ENCODE results near the gene CDH22.

The CDH22 gene, protein sequence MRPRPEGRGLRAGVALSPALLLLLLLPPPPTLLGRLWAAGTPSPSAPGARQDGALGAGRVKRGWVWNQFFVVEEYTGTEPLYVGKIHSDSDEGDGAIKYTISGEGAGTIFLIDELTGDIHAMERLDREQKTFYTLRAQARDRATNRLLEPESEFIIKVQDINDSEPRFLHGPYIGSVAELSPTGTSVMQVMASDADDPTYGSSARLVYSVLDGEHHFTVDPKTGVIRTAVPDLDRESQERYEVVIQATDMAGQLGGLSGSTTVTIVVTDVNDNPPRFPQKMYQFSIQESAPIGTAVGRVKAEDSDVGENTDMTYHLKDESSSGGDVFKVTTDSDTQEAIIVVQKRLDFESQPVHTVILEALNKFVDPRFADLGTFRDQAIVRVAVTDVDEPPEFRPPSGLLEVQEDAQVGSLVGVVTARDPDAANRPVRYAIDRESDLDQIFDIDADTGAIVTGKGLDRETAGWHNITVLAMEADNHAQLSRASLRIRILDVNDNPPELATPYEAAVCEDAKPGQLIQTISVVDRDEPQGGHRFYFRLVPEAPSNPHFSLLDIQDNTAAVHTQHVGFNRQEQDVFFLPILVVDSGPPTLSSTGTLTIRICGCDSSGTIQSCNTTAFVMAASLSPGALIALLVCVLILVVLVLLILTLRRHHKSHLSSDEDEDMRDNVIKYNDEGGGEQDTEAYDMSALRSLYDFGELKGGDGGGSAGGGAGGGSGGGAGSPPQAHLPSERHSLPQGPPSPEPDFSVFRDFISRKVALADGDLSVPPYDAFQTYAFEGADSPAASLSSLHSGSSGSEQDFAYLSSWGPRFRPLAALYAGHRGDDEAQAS

DNA sequence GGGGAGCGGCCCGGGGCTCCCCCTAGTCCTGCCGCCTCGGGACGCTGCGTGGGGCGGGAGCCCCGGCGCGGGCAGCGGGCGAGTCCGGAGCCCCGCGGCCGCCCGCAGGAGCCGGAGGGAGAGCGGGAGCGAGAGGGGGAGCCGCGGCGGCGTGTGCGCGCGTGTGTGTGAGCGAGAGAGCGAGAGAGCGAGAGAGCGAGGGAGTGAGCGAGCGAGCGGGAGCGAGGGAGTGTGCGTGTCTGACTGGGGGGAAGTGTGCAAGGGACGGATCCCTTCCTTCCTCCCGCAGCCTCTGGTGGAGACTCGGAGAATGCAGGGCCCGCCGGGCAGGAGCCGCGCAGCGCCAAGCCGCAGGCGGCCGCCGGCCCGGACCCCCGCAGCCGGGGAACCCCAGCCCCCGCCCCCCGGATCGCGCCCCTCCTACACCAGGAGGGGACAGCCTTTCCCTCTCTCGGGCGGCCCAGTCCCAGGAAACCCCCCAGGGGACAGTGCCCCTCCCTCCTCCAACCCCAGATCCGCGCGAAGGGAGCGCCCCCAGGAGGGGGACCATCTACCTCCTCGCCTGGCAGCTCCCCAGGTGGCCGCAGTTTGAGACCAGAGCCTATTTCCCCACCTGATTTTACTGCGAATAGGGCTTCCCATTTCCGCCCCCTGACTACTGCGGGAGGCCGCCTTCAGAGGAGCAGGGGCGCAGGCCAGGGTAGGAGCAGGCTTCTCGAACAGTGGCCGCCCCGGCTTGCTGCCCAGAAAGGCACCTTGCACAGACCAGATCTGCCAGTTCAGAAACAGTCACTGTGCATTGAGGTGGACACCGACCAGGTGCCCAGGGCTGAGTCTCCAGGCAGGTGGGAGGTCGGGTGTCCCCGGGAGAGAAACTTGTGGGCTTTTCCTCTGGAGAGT lies at the start of gene CDH22:
Gene CDH22, minus strand, starts transcription at position 241 of the 900 bp plus-strand sequence. CDS start 57,204 bp downstream, outside the sequence.
- DNase-seq (ENCODE audit: low spot score), result peak; percentile 21

DNA sequence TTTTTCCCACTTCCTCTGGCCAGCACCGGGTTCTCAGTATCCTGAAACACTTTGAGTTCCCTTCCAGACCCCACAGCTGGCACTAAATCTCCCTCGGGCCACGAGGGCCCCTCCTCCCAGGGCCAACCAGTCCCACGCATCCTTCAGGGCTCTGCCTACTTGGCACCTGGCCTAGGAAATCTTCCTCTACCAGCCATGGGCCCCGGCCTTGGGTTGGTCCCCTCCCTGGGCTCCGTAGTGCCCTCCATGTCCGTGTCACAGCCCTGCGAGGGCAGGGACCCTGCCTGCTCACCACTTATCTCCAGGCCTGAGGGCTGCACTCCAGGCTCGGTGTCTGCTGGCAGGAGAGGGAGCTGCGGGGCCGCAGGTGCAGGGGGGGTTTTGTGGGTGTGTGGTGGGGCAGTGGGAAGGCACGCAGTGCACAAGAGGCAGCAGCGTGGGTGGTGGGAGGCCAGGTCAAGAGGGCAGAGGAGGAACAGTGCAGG lies 48.8 kb upstream of the CDH22 start:
- DNase-seq (ENCODE audit: low spot score), result no peak

DNA sequence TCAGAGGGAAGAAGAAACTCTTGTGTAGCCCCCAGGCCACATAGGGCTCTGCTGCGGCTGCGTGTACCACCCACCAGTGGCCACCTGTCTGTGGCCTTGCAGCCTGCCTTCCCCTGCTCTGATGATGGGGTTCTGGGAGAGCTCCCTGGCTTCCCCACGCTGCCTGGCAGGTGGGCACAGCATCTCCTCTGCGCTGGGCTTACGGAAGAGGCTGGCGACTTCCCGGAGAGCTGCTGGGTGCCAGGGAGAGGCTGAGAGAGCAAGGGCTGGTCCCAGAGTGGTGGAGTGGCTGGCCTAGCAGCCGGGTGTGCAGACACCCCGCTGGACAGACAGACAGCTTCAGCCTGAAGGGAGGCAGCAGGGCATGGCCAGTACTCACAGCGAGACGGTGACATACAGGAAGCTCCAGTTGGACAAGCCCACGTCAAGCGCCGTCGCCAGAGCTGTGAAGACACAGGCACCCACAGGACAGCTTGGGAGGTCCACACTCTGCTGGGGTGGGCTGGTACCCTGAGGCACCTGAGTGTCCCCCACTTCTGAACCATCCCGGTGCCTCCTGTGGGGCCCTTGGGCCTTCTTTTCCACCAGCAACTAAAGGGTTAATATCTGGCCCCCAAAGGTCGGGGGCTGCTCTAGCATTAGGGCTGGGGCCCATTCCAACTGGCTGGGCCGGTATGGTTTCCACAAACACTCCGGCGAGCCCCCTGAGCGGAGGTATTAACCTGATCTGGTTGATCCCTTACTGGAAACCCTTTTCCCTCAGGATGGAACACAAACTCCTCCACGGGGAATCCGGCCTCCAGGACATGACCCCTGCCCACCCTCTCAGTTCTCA lies 48.1 kb upstream of the CDH22 start:
- DNase-seq (ENCODE audit: low spot score), result no peak

DNA sequence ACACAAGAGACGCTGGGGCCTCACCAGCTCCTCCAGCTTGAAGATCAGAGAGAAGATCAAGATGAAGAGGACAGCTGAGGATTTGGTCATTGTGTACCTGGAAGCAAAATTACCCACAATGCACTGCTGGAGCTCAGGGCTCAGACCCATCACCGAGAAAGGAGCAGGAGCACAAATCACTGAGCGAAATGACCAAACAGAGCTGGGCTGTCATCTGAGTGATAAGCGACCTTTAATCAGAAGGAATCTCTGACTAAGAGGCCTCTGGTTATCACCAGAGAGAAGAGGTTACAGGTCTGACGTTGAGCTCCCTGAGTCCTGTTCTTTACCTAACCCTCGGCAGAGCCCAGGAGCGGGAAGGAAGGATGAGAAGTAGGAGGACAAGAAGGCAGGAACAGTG lies 47.5 kb upstream of the CDH22 start:
- no peak for DNase-seq (ENCODE audit: low spot score)

DNA sequence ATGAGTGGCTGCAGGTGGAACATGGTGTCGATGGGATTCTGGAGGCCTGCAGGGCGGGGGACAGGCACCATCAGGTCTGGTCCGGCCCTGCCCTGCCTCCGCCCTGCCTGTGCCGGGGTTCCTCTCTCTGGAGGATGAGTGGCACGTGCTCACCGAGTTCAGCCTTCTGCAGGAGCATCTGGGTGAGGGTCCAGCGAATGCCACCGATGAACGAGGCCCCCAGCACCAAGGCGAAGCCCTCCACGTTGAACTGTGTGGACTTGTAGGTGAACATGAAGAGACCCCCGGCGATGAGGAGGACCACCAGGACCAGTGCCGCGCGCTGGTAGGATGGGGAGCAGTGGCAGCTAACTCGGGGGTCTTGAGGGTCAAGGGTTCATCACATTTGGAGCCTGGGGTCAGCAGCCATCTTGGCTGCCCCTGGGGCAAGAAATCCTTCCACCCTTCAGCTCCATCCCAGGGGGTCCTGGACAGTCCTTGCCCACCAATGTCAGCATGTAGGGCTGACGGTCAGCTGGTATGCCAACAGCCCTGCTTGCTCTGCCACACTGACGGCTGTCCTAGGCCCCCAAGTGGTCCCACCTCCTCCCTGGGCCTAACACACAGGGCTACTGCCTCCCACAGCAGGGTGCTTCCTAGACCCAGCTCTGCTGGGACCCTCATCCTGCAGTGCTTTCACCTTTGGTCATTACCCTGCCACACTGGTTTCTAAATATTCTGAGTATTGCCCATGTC lies 46.8 kb upstream of the CDH22 start:
- no peak for DNase-seq (ENCODE audit: low spot score)

DNA sequence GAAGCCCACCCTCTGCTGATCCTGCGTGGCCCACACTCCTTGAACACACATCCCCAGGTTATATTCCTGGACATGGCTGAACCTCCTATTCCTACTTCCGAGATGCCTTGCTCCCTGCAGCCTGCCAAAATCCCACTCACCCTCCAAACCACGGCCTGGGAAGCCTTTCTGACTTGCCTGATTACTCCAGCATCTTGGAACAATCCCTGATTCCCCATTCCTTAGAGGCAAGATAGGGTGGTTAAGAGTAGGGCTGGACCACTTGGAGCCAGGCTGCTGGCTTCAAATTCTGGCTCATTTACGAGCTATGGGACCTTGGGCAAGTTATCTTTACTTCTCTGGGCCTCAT lies 45.9 kb upstream of the CDH22 start:
- no peak for DNase-seq (ENCODE audit: low spot score)

DNA sequence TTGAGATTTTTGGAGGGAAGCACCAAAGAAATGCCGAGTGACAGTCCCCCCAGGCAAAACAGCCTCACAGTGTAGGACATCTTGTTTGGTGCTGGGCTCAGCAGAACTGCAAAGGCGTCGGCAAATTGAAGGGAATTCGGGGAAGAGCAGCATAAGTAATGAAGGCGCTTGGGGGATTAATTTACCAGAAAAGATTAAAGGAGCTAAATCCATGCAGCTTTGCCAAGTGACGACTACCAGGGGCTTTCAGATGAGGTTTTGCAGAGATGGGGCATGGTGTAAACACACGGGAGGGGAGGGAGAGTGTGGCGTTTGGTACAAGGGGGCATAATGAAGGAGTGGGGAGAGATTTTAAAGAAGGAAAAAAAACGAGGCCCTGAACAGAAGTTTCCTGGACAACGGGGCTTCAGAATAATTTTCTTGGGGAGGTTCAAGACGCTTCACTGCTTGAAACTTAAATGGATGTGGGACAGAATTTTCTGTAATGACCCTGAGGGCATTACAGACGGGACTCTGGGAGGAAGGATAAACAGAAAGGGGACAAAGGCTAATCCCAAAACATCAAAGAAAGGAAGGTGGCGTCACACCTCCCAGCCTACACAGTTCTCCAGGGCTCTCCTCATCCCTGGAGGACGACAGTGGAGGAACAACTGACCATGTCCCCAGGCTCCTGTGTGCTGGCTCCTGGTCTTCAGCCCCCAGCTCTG lies 45.4 kb upstream of the CDH22 start:
- no peak for DNase-seq (ENCODE audit: low spot score)

DNA sequence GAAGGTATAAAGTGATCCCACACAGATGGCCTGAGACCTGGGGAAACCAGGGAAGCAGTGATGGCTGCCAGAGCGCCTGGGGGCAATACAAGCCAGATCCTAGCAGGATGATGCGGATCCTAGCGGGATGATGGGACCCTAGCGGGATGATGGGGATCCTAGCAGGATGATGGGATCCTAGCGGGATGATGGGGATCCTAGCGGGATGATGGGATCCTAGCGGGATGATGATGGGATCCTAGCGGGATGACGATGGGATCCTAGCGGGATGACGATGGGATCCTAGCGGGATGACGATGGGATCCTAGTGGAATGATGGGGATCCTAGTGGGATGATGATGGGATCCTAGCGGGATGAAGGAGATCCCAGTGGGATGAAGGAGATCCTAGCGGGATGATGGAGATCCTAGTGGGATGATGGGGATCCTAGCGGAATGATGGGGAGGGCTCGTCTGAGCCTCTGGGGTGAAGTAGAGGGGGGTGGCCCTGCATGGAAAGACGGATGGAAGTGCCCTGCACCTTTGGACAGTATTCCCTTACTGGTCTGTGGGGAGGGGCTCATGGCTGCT lies 44.2 kb upstream of the CDH22 start:
- no peak for DNase-seq (ENCODE audit: low spot score)

DNA sequence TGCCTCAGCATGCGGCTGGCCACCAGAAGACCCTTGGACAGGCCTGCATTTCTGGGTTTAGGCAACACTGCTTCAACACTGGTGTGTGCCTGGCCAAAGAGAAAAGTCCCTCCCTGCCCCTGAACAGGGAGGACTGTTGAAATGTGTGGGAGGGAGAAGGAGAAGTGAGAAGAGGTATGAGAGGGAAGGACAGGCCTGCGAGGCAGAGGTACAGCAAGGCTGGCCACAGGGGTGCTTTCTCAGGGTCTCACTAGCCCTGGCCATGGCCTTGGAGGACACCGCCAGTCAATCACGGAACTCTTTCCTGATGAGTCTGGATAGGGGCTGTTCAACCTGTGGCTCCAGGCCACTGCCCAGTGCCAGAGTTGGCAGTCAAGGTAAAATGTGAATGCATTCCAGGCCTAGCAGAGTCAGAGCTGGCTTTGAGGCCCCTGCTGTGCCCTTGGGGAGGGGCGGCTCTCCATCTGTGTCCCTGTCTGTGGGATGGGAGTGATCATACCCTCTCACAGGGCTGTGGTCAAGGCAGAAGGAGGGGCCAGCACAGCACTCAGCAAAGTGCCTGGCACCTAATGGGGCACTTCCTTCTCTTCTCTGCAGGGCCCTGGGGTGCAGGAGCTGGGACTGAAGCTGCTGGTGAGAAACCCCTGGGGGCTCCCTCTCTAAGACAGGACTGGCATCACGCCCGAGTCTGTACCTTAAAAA lies 43.2 kb upstream of the CDH22 start:
- DNase-seq (ENCODE audit: low spot score), result no peak

DNA sequence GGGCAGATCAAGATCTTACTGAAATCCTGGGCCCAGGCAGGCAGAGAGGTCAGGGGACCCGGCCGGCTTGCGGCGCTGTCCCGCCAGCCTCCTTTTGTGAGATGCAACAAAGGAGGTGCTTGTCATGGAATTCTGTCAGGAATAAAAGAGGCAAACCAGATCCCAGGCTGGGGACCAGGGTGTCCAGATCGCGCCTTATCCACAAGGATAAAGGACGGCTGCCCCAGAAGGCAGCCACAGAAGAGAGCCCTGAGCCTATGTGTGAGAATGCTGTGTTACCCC lies 42.6 kb upstream of the CDH22 start:
- DNase-seq (ENCODE audit: low spot score), result peak; percentile 55

DNA sequence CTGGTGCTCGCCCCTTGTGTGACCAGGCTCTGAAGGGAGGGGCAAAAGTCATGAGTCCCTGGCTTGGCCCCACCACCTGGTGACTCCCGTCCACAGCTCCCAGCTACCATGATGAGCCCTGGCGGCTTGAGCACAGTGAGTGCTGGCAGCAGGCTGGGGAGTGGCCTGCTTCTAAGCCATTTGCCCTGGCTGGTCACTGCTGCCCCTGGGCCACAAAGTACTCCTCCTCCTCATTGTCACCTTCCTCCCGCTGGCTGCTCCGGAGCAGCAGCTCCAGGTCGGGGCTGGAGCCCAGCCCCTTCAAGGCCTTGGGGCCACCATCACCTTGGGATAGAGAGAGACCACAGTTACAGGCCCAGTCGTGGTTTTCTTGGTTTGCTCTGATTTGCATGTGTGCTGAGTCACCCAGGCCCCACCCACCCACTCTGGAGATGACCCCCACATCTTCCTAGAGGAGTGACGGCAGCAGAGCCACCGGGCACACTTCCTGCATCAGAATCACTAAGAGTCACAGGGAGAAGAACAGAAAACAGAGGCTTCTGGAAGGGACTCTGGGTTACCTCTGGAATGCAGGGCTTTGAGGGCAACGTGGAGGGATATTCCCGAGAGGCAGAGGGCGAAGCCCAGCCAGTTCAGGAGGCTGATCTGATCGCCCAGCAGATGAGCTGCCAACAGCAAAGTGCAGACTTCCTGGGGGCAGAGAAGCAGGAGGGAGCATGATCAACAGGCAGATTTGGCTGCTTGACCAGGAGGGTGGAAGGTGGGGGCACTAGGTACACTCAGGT lies 42.1 kb upstream of the CDH22 start:
- no peak for DNase-seq (ENCODE audit: low spot score)

DNA sequence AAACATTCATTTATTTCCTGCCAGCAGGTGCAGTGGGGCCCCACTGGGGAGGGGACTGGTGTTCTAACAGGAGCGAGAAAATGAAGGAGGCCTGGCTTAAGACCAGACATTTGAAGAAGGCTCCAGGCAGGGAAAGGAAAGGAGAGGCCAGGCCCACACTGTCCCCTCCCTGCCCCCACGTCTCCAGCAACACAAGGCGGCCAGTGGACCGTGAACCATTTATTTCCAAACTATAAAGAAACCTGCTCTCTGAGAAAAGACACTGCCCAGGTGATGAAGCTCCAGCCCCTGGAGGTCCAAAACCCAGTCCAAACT lies 41.4 kb upstream of the CDH22 start:
- no peak for DNase-seq (ENCODE audit: low spot score)

DNA sequence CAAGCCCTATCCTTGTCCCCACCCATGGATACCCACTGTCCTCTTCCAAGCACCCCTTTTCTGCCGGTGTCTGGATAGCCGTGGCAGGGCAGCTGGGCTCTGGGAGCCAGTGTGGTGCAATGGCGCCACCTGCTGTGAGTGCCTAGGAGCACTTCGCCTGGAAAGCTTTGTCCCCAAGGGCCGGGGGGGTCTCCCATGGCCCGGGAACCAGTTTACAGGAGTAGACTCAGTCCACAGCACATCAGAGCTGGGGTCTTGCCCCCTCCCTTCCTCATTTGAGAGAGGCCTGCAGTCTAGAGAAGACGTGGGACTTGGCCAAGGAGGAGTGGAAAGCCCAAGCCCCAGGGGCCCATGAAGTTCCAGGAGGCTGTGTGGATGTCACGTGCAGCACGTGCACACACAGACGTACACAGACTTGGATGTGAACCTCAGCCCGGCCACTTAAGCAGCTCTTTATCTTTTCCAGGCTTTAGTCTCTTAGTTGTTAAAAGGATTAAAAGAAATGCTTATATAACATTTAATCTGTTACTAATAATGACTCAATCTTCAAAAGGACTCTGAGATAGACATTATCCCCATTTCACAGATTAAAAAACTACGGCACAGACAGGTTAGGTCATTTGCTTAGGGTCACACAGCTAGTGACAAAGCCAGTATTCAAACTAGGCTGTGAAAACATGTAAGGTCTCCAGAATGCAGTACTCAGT lies 40.9 kb upstream of the CDH22 start:
- peak; percentile 45 for DNase-seq (ENCODE audit: low spot score)

DNA sequence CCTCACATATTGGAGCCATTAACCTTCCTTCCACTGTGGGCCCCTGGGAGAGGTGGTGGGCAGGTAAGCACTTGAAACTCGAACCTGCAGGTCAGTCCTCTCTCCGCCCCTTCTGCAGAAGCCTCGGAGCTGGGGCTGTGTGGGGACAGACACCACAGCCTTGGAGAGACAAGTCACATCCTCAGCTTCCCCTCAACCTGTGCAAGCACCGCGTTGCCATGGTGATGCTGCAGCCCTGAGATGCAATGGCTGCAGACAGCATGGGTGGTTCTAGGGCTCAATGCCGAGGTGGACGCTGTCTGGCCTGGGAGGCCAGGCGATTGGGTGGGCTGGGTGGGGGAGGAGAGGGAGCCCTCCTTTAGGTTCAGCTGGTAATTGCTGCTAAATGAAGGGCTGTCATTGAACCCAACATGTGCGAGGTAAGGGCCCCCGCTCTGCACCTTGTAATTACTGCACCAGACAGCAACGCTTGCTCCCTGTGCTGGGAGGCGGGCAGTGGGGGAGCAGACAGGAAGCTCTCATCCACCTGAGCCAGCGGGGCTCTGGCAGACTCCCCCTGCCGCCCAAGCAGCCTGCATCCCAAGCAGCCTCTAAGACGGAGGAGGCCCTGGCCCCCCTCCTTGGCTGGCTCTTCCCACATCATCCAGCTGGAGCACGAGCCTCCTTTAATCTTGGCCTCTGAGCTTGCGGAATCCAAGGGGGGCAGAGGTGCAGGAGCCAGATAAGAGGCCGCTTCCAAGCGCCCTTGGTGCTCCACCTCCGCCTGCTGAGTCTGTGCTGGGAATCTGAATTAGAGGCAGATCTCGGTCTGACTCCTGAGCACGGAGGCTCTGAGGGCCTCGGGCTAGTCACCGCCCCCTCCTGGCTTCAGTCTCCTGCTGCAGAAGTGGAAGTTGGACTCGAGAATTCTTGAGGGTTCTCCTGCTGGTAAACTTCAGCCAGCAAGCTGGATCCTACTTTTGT lies 39.8 kb upstream of the CDH22 start:
- no peak for DNase-seq (ENCODE audit: low spot score)

DNA sequence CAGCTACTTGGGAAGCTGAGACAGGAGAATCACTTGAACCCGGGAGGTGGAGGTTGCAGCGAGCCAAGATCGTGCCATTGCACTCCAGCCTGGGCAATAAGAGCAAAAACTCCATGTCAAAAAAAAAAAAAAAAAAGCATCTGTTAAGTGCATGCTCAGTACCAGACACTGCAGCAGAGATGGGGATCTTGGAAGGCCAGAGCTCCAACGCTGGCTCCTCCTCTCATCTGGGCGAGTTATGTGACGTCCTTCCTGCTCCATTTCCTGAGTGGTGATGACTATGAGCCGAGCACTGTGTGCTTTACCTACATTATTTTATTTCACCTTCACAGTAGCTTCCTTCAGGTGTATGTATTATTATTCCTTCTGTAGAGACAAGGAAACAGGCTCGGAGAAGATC lies 38.5 kb upstream of the CDH22 start:
- no peak for DNase-seq (ENCODE audit: low spot score)

DNA sequence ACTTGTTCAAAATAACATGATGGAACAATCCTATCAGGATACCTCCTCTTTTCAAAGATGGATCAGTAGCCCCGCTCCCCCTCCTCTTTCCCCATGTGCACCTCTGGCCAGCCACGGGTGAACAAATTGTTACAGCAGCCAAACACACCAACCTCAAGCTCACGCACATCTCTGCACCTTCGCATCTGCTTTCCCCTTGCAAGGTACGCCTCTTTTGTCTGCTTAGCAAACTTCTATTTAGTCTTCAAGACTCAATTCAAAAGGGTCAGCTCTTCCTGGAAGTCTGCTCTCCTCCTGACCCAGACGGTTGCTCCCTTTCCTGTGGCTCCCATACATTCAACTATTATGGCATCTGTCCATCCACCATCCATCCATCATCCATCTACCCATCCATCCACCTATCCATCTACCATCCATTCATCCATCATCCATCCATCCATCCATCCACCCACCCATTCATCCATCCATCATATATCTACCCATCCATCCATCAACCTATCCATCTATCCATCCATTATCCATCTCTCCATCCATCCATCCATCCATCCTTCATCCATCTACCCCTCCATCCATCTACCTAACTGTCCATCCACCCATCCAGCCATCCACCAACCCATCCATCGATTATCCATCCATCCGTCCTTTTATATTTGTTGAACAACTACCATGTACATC lies 36.3 kb upstream of the CDH22 start:
- DNase-seq (ENCODE audit: low spot score), result no peak

Data from pons (tissue), 1 donor.